Aorta (tissue), 5 donors: ENCODE data around the gene RGS6. TPM values are rescaled to one million over a fixed set of nuclear protein-coding genes. Genes with fewer than 3 reads are reported as not detected.

ENCODE experiments used
- ATAC-seq: fragments of 200-7000 bp; cut with Tn5 transposase; one replicate; pipeline ENCODE4 v1.9.1; 2022; ENCODE audit warnings: moderate library complexity; ENCODE audit not compliant: low FRiP score
- DNase-seq, 2 donors: peaks; one replicate each; pipeline ENCODE4 v3.0.0-alpha.2; 2020
- H3K27ac ChIP-seq, 2 donors: one replicate each; pipeline ENCODE4 v1.5.1; 2013; ENCODE audit warnings: low read length in 2 of 2, mild to moderate bottlenecking in 2 of 2, moderate library complexity in 2 of 2, control low read depth in 1 of 2, inconsistent platforms in 1 of 2, low read depth in 1 of 2
- H3K27me3 ChIP-seq, 2 donors: one replicate each; pipeline ENCODE4 v1.6.1; 2013; ENCODE audit warnings: control low read depth in 1 of 2, low read length in 1 of 2, mild to moderate bottlenecking in 1 of 2, moderate library complexity in 1 of 2; ENCODE audit not compliant: insufficient read depth in 2 of 2, control insufficient read depth in 1 of 2
- H3K36me3 ChIP-seq, 2 donors: one replicate each; pipeline ENCODE4 v1.6.1; 2013; ENCODE audit warnings: control low read depth in 1 of 2, low read length in 1 of 2, mild to moderate bottlenecking in 1 of 2; ENCODE audit not compliant: insufficient read depth in 2 of 2, control insufficient read depth in 1 of 2
- H3K4me1 ChIP-seq, 2 donors: one replicate each; pipeline ENCODE4 v1.6.1; 2013; ENCODE audit warnings: low read length in 2 of 2, control low read depth in 1 of 2, mild to moderate bottlenecking in 1 of 2, moderate library complexity in 1 of 2; ENCODE audit not compliant: insufficient read depth in 2 of 2, control insufficient read depth in 1 of 2
- H3K4me3 ChIP-seq, 2 donors: one replicate each; pipeline ENCODE4 v1.5.1; 2013; ENCODE audit warnings: low read length in 2 of 2, control low read depth in 1 of 2, mild to moderate bottlenecking in 1 of 2
- H3K9me3 ChIP-seq: one replicate; pipeline ENCODE4 v1.6.1; 2013; ENCODE audit warnings: mild to moderate bottlenecking, low read length; ENCODE audit not compliant: control insufficient read depth
- WGBS, 2 donors: extraction: QIAGEN DNeasy Blood & Tissue Kit; methylation state at CpG; one replicate each; pipeline ENCODE4 v1.1.7; 2013; 5-methylcytosine and 5-hydroxymethylcytosine counted together
- intact Hi-C, 2 donors: fragments of 100-400 bp; cut with DNase I; formaldehyde crosslinking; loops; one replicate each; pipeline versions ENCODE4 v1.14.2 to v1.15.0; 2022
- polyA plus RNA-seq, 2 donors: library from polyadenylated mRNA; stranded (reverse); fragments of 200-250 nt; gene quantifications; one replicate each; pipeline ENCODE4 v1.2.3, GENCODE V29; 2013
- total RNA-seq, 2 donors: library from RNA; stranded (reverse); fragmentation: NEBNext Ultra II Directional; extraction: Animal tissue kit (Norgen Biotek cat#: 25700); gene quantifications; one replicate each; pipeline ENCODE4 v1.2.1, GENCODE V29; 2021
- donor health status: healthy with polysubstance abuse.
- donor health status: Bipolar disorder and iron deficiency.
- donor health status: DM: no; HTN: no; CAD: no.
- donor health status: DM: no; HTN: no; CAD: no.
- donor health status: DM: yes; HTN: yes; CAD: no.

Gene RGS6
- total and polyA plus RNA-seq, 4 donors, result 0.05 to 2.0 (median 1.8) TPM; not detected in 1

GRCh38 chr14:72401101-72401625 is 468.9 kb downstream of the RGS6 start:
- Histone ChIP-seq H3K9me3 (peaks cover 1% of the 10 kb centered on the region), H3K27ac (no peak overlapping the region), H3K27me3 (peaks cover 0 to 2% of the 10 kb centered on the region in 2 donors), H3K4me3 (no peak overlapping the region), H3K4me1 (no peaks in the 10 kb centered on the region), H3K36me3 (no peaks in the 10 kb centered on the region)
- DNase-seq, result no peak
- no peak for ATAC-seq
- WGBS, 2 donors, result 65 to 73% methylated on average over 4 of the region's 4 CpGs
- intact Hi-C loops, result no loop called here

- no peak for ATAC-seq
Observed at GRCh38 chr14:72401632-72402376, 469.6 kb downstream of the RGS6 start.

GRCh38 chr14:72402377-72402772 is 470.1 kb downstream of the RGS6 start:
- H3K27me3 ChIP-seq, result peaks cover 0 to 2% of the 10 kb centered on the region in 2 donors
- H3K4me1 ChIP-seq, result no peaks in the 10 kb centered on the region
- H3K4me3 ChIP-seq, result no peak overlapping the region
- intact Hi-C loops, result no loop called here
- no peak overlapping the region for H3K27ac ChIP-seq
- ATAC-seq (no peak), DNase-seq (no peak)
- 73 to 77% methylated on average over 3 of the region's 3 CpGs for WGBS, 2 donors
- H3K36me3 ChIP-seq, result no peaks in the 10 kb centered on the region
- H3K9me3 ChIP-seq, result peaks cover 1% of the 10 kb centered on the region

More at GRCh38 chr14:72401632-72402376, 469.6 kb downstream of the RGS6 start:
- DNase-seq, result no peak
- 56 to 58% methylated on average over 8 of the region's 8 CpGs for WGBS, 2 donors
- no peaks in the 10 kb centered on the region for H3K4me1 ChIP-seq
- peaks cover 0 to 2% of the 10 kb centered on the region in 2 donors for H3K27me3 ChIP-seq
- peaks cover 1% of the 10 kb centered on the region for H3K9me3 ChIP-seq
- intact Hi-C loops, result no loop called here
- no peak overlapping the region for H3K4me3 ChIP-seq
- H3K36me3 ChIP-seq, result no peaks in the 10 kb centered on the region
- no peak overlapping the region for H3K27ac ChIP-seq

- no peak for DNase-seq
- no peak for ATAC-seq
- Histone ChIP-seq H3K9me3 (peaks cover 3% of the 10 kb centered on the region), H3K4me3 (no peak overlapping the region), H3K27me3 (peaks cover 0 to 2% of the 10 kb centered on the region in 2 donors), H3K36me3 (no peaks in the 10 kb centered on the region), H3K27ac (no peak overlapping the region), H3K4me1 (no peaks in the 10 kb centered on the region)
- WGBS, 2 donors, result 86 to 90% methylated on average over 4 of the region's 4 CpGs
- intact Hi-C loops, result no loop called here
Observed at GRCh38 chr14:72404106-72404774, 472.0 kb downstream of the RGS6 start.

- ATAC-seq (no peak), DNase-seq (no peak)
- WGBS, 2 donors, result 27 to 78% methylated on average over 3 of the region's 3 CpGs
- Histone ChIP-seq H3K4me1 (no peaks in the 10 kb centered on the region), H3K27me3 (peaks cover 0 to 2% of the 10 kb centered on the region in 2 donors), H3K36me3 (no peaks in the 10 kb centered on the region), H3K9me3 (peaks cover 3% of the 10 kb centered on the region), H3K4me3 (no peak overlapping the region), H3K27ac (no peak overlapping the region)
- intact Hi-C loops, result no loop called here
Observed at GRCh38 chr14:72404998-72405397, 472.8 kb downstream of the RGS6 start.

- 7 to 14% methylated on average over 3 of the region's 3 CpGs for WGBS, 2 donors
- Histone ChIP-seq H3K36me3 (no peaks in the 10 kb centered on the region), H3K4me1 (no peaks in the 10 kb centered on the region), H3K27ac (no peak overlapping the region), H3K9me3 (peaks cover 1% of the 10 kb centered on the region), H3K4me3 (no peak overlapping the region), H3K27me3 (no peaks in the 10 kb centered on the region)
- DNase-seq (no peak), ATAC-seq (no peak)
- intact Hi-C loops, result no loop called here
Observed at GRCh38 chr14:72408020-72408419, 475.8 kb downstream of the RGS6 start.

GRCh38 chr14:72409047-72409446 is 476.8 kb downstream of the RGS6 start:
- ATAC-seq, result no peak
- intact Hi-C loops, result no loop called here
- WGBS, 2 donors, result 88 to 93% methylated on average over 3 of the region's 3 CpGs

GRCh38 chr14:72416081-72416849 is 484.0 kb downstream of the RGS6 start:
- Histone ChIP-seq H3K4me1 (no peaks in the 10 kb centered on the region), H3K9me3 (no peaks in the 10 kb centered on the region), H3K27me3 (no peaks in the 10 kb centered on the region), H3K4me3 (no peak overlapping the region), H3K27ac (no peak overlapping the region), H3K36me3 (no peaks in the 10 kb centered on the region)
- intact Hi-C loops, result no loop called here
- no peak for ATAC-seq
- WGBS, 2 donors, result 97 to 98% methylated on average over 2 of the region's 2 CpGs
- no peak for DNase-seq

More at GRCh38 chr14:72409047-72409446, 476.8 kb downstream of the RGS6 start:
- no peak overlapping the region for H3K27ac ChIP-seq
- peaks cover 1% of the 10 kb centered on the region for H3K9me3 ChIP-seq
- DNase-seq, result no peak
- H3K27me3 ChIP-seq, result no peaks in the 10 kb centered on the region
- H3K36me3 ChIP-seq, result no peaks in the 10 kb centered on the region
- H3K4me1 ChIP-seq, result no peaks in the 10 kb centered on the region
- no peak overlapping the region for H3K4me3 ChIP-seq
